ENCODE results near the gene KNTC1. TPM values are rescaled to one million over a fixed set of nuclear protein-coding genes. Genes with fewer than 3 reads are reported as not detected.

Gene KNTC1
- total RNA-seq, 1 experiment from 2014 or later = 71.3 TPM

DNA sequence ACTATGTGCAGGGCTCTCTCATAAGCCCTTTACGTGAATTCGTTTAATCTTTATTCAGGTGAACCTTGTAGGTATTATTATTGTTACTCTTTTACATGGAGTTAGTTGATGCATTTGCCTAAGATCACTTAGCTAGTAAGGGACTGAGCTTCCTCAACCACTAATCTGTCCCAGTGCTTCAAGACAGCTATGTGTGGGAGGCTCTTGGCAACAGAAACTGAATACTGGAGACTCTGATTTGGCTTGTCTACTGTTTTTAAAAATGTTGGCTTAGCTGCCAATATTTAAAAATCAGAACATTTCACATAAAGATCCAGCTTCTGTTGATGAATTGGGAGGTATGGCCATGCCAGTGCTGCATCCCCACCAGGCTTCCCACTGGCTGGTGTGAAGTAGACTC is 6.8 kb downstream of the KNTC1 start:
- H3K79me2 ChIP-seq (ENCODE audit: insufficient read depth, low read length) = peaks cover 1% of the 10 kb centered on the region; the same call in 1 of the 2 replicates
- H2BK120ac ChIP-seq (ENCODE audit: low read depth, low read length, poor library complexity, severe bottlenecking) = no peak overlapping the region
- no peaks in the 10 kb centered on the region for H3K4me1 ChIP-seq (ENCODE audit: insufficient read depth, low read length)
- no peaks in the 10 kb centered on the region for H3K23me2 ChIP-seq (ENCODE audit: insufficient read length, low read depth, low read length, poor library complexity, severe bottlenecking)
- no peak overlapping the region for H2AK5ac ChIP-seq (ENCODE audit: insufficient read length, low read length)
- no peaks in the 10 kb centered on the region for H3K4me1 Mint-ChIP-seq
- no peak overlapping the region for H3T11ph ChIP-seq (ENCODE audit: low read length)
- no peak for DNase-seq
- H3K56ac ChIP-seq (ENCODE audit: insufficient read length, low read depth, low read length) = no peak overlapping the region
- H3K27ac ChIP-seq (ENCODE audit: insufficient read length, low read depth, low read length) = no peak overlapping the region
- no peaks in the 10 kb centered on the region for H3K27me3 Mint-ChIP-seq (ENCODE audit: low read depth)
- H3K9ac ChIP-seq (ENCODE audit: extremely low read depth, insufficient read length, low read length) = no peak overlapping the region
- no peak overlapping the region for H2BK12ac ChIP-seq (ENCODE audit: insufficient read length, low read depth, low read length)
- H4K8ac ChIP-seq (replicated peaks; ENCODE audit: insufficient read length, low read depth, low read length) = no peak overlapping the region
- no peaks in the 10 kb centered on the region for H3K27me3 ChIP-seq (ENCODE audit: insufficient read depth, low read length)
- no peaks in the 10 kb centered on the region for H3K79me1 ChIP-seq (ENCODE audit: insufficient read depth, low read depth, low read length, poor library complexity, severe bottlenecking)
- H4K5ac ChIP-seq (ENCODE audit: insufficient read length, low read depth, low read length) = no peak overlapping the region
- no peak overlapping the region for H3K4ac ChIP-seq (ENCODE audit: low read depth, low read length)
- H3K36me3 Mint-ChIP-seq (ENCODE audit: insufficient read depth in 1 of 3, low read depth in 3 of 3) = peaks cover 17 to 58% (median 53%) of the 10 kb centered on the region in 3 experiments; a peak in 6 of 7 replicates
- H3K23ac ChIP-seq (ENCODE audit: insufficient read length, low read depth, low read length) = no peak overlapping the region
- no peak overlapping the region for H4K91ac ChIP-seq (ENCODE audit: insufficient read length, low read depth, low read length)
- H4K20me1 ChIP-seq (ENCODE audit: control insufficient read depth, insufficient read depth, insufficient read length) = no peaks in the 10 kb centered on the region
- H2BK15ac ChIP-seq (ENCODE audit: low read depth, low read length) = no peak overlapping the region
- H2BK20ac ChIP-seq (ENCODE audit: low read depth, low read length, poor library complexity, severe bottlenecking) = no peak overlapping the region
- H3K27ac Mint-ChIP-seq = peak overlapping the region in 1 of 3 experiments; percentile 81; a peak in 2 of 7 replicates
- H2AFZ ChIP-seq (ENCODE audit: low read length) = no peak overlapping the region
- no peak overlapping the region for H2BK5ac ChIP-seq (ENCODE audit: insufficient read length, low read length)
- WGBS (ENCODE audit: extremely low coverage, insufficient read length, low lambda C conversion rate) = no CpG with 5 or more reads among the region's 2 CpGs
- no peaks in the 10 kb centered on the region for H3K9me3 Mint-ChIP-seq
- H3K18ac ChIP-seq (ENCODE audit: insufficient read length, low read depth, low read length) = no peak overlapping the region
- H3K14ac ChIP-seq (ENCODE audit: insufficient read depth, low read length) = no peak overlapping the region
- no peak overlapping the region for H3K4me3 Mint-ChIP-seq
- H3K4me2 ChIP-seq (ENCODE audit: insufficient read depth, insufficient read length, low read length) = no peak overlapping the region
- no peak for TF ChIP-seq CTCF (conservative IDR thresholded peaks at IDR 0.05)
- no peaks in the 10 kb centered on the region for H3K9me3 ChIP-seq (ENCODE audit: control insufficient read depth, low read depth, low read length)

Data from H9 (cell line).